ENCODE measurements around the gene CR1L.

DNA sequence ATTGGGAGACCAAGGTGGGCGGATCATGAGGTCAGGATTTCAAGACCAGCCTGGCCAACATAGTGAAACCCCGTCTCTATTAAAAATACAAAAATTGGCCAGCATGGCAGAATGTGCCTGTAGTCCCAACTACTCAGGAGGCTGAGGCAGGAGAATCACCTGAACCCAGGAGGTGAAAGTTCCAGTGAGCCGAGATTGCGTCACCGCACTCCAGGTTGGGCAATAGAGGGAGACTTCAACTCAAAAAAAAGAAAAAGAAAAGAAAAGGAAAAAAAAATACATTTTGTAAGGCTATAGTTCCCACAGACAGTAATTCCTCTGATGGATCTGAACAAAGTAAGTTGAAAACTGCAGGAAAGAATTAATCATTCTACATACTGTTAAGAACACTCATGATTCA lies 58.8 kb downstream of the CR1L start:
- TF ChIP-seq JUN (IDR thresholded peaks at IDR 0.05; ENCODE audit: borderline replicate concordance, insufficient read depth, insufficient read length, low read depth) (no peak), EZH2 (IDR thresholded peaks at IDR 0.05; ENCODE audit: borderline replicate concordance, low read depth, low read length, severe bottlenecking) (no peak), POLR2AphosphoS5 (IDR thresholded peaks at IDR 0.05; ENCODE audit: insufficient read depth, low read depth, low read length) (no peak)
- TF ChIP-seq, protein P1, sequence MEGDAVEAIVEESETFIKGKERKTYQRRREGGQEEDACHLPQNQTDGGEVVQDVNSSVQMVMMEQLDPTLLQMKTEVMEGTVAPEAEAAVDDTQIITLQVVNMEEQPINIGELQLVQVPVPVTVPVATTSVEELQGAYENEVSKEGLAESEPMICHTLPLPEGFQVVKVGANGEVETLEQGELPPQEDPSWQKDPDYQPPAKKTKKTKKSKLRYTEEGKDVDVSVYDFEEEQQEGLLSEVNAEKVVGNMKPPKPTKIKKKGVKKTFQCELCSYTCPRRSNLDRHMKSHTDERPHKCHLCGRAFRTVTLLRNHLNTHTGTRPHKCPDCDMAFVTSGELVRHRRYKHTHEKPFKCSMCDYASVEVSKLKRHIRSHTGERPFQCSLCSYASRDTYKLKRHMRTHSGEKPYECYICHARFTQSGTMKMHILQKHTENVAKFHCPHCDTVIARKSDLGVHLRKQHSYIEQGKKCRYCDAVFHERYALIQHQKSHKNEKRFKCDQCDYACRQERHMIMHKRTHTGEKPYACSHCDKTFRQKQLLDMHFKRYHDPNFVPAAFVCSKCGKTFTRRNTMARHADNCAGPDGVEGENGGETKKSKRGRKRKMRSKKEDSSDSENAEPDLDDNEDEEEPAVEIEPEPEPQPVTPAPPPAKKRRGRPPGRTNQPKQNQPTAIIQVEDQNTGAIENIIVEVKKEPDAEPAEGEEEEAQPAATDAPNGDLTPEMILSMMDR (IDR thresholded peaks at IDR 0.05; ENCODE audit: extremely low read depth in 1 of 2, insufficient read depth in 1 of 2, low read depth in 1 of 2, low read length in 2 of 2): no peak

Data from endothelial cell of umbilical vein (primary cell).